Measurements from ENCODE around the gene POLD3.

POLD3 gene

GRCh38 chr11:74639533-74639932, 47.2 kb downstream of the POLD3 start:
- no peak for TF ChIP-seq CTCF (IDR thresholded peaks at IDR 0.05; ENCODE audit: insufficient read depth, low read length, poor library complexity, severe bottlenecking)
- Histone ChIP-seq H3K27me3 (replicated peaks; ENCODE audit: control insufficient read depth, insufficient read depth, low read length) (no peaks in the 10 kb centered on the region), H3K36me3 (ENCODE audit: control insufficient read depth, insufficient read depth, low read length) (peaks cover 12% of the 10 kb centered on the region), H3K4me3 (replicated peaks; ENCODE audit: low read depth, low read length) (no peak overlapping the region)
- DNase-seq (ENCODE audit: extremely low read depth, insufficient read length), result no peak

- DNase-seq (ENCODE audit: extremely low read depth, insufficient read length), result no peak
- Histone ChIP-seq H3K4me3 (replicated peaks; ENCODE audit: low read depth, low read length) (no peak overlapping the region), H3K36me3 (ENCODE audit: control insufficient read depth, insufficient read depth, low read length) (peaks cover 11% of the 10 kb centered on the region), H3K27me3 (replicated peaks; ENCODE audit: control insufficient read depth, insufficient read depth, low read length) (no peaks in the 10 kb centered on the region)
- no peak for TF ChIP-seq CTCF (IDR thresholded peaks at IDR 0.05; ENCODE audit: insufficient read depth, low read length, poor library complexity, severe bottlenecking)
Observed at GRCh38 chr11:74641289-74641688, 48.9 kb downstream of the POLD3 start.

- H3K36me3 ChIP-seq (ENCODE audit: control insufficient read depth, insufficient read depth, low read length), result peaks cover 11% of the 10 kb centered on the region
- DNase-seq (ENCODE audit: extremely low read depth, insufficient read length), result no peak
- H3K27me3 ChIP-seq (replicated peaks; ENCODE audit: control insufficient read depth, insufficient read depth, low read length), result no peaks in the 10 kb centered on the region
- no peak for TF ChIP-seq CTCF (IDR thresholded peaks at IDR 0.05; ENCODE audit: insufficient read depth, low read length, poor library complexity, severe bottlenecking)
- no peak overlapping the region for H3K4me3 ChIP-seq (replicated peaks; ENCODE audit: low read depth, low read length)
Observed at GRCh38 chr11:74641905-74642304, 49.5 kb downstream of the POLD3 start.

GRCh38 chr11:74642912-74643311, 50.5 kb downstream of the POLD3 start:
- H3K36me3 ChIP-seq (ENCODE audit: control insufficient read depth, insufficient read depth, low read length), result peaks cover 11% of the 10 kb centered on the region
- no peak for TF ChIP-seq CTCF (IDR thresholded peaks at IDR 0.05; ENCODE audit: insufficient read depth, low read length, poor library complexity, severe bottlenecking)
- no peaks in the 10 kb centered on the region for H3K27me3 ChIP-seq (replicated peaks; ENCODE audit: control insufficient read depth, insufficient read depth, low read length)
- no peak overlapping the region for H3K4me3 ChIP-seq (replicated peaks; ENCODE audit: low read depth, low read length)
- DNase-seq (ENCODE audit: extremely low read depth, insufficient read length), result no peak

- no peak for TF ChIP-seq CTCF (IDR thresholded peaks at IDR 0.05; ENCODE audit: insufficient read depth, low read length, poor library complexity, severe bottlenecking)
- Histone ChIP-seq H3K27me3 (replicated peaks; ENCODE audit: control insufficient read depth, insufficient read depth, low read length) (no peaks in the 10 kb centered on the region), H3K36me3 (ENCODE audit: control insufficient read depth, insufficient read depth, low read length) (peaks cover 11% of the 10 kb centered on the region), H3K4me3 (replicated peaks; ENCODE audit: low read depth, low read length) (no peak overlapping the region)
- no peak for DNase-seq (ENCODE audit: extremely low read depth, insufficient read length)
Observed at GRCh38 chr11:74644081-74644480, 51.7 kb downstream of the POLD3 start.

- Histone ChIP-seq H3K4me3 (replicated peaks; ENCODE audit: low read depth, low read length) (no peak overlapping the region), H3K36me3 (ENCODE audit: control insufficient read depth, insufficient read depth, low read length) (peaks cover 4% of the 10 kb centered on the region), H3K27me3 (replicated peaks; ENCODE audit: control insufficient read depth, insufficient read depth, low read length) (no peaks in the 10 kb centered on the region)
- no peak for TF ChIP-seq CTCF (IDR thresholded peaks at IDR 0.05; ENCODE audit: insufficient read depth, low read length, poor library complexity, severe bottlenecking)
- no peak for DNase-seq (ENCODE audit: extremely low read depth, insufficient read length)
Observed at GRCh38 chr11:74646215-74646614, 53.8 kb downstream of the POLD3 start.

All from GM06990 (cell line).